IMR-90 (cell line): ENCODE measurements around the gene SH3RF3.

ENCODE experiments used
- BHLHE40 ChIP-seq: fragments of 150-350 bp; IDR thresholded peaks from 2 replicates; pipeline ENCODE4 v1.6.1; 2016; ENCODE audit warnings: mild to moderate bottlenecking, low read depth, low read length
- CEBPB ChIP-seq: IDR thresholded peaks from 2 replicates; pipeline ENCODE4 v1.6.1; 2012; ENCODE audit warnings: low read depth, low read length, improper control_type of control experiment
- ELK1 ChIP-seq: fragments of 150-350 bp; IDR thresholded peaks from 2 replicates; pipeline ENCODE4 v1.6.1; 2016; ENCODE audit warnings: low read depth, mild to moderate bottlenecking, low read length, moderate library complexity, borderline replicate concordance
- FOS ChIP-seq: fragments of 150-350 bp; IDR thresholded peaks from 2 replicates; pipeline ENCODE4 v1.6.1; 2016; ENCODE audit warnings: low read depth, low read length
- MAFK ChIP-seq: IDR thresholded peaks from 2 replicates; pipeline ENCODE4 v1.6.1; 2012; ENCODE audit warnings: low read depth, low read length, improper control_type of control experiment
- MXI1 ChIP-seq: IDR thresholded peaks from 2 replicates; pipeline ENCODE4 v1.6.1; 2012; ENCODE audit warnings: low read depth, mild to moderate bottlenecking, low read length, moderate library complexity, borderline replicate concordance
- POLR2A ChIP-seq: IDR thresholded peaks from 2 replicates; pipeline ENCODE4 v1.6.1; 2012; ENCODE audit warnings: mild to moderate bottlenecking, low read depth, low read length
- RCOR1 ChIP-seq: IDR thresholded peaks from 2 replicates; pipeline ENCODE4 v1.6.1; 2012; ENCODE audit warnings: mild to moderate bottlenecking, low read length, improper control_type of control experiment; ENCODE audit not compliant: insufficient replicate concordance
- RFX5 ChIP-seq: IDR thresholded peaks from 2 replicates; pipeline ENCODE4 v1.8.0; 2012; ENCODE audit warnings: low read depth, mild to moderate bottlenecking, low read length, moderate library complexity
- SMC3 ChIP-seq: fragments of 150-350 bp; IDR thresholded peaks from 2 replicates; pipeline ENCODE4 v1.6.1; 2016; ENCODE audit warnings: low read depth, mild to moderate bottlenecking, antibody characterized with exemption, low read length, moderate library complexity
- TF ChIP-seq, protein P1 (sequence below): conservative IDR thresholded peaks from 2 replicates; pipeline ENCODE4 v1.5.1; 2012; ENCODE audit warnings: mild to moderate bottlenecking, low read depth, low read length, improper control_type of control experiment

DNA sequence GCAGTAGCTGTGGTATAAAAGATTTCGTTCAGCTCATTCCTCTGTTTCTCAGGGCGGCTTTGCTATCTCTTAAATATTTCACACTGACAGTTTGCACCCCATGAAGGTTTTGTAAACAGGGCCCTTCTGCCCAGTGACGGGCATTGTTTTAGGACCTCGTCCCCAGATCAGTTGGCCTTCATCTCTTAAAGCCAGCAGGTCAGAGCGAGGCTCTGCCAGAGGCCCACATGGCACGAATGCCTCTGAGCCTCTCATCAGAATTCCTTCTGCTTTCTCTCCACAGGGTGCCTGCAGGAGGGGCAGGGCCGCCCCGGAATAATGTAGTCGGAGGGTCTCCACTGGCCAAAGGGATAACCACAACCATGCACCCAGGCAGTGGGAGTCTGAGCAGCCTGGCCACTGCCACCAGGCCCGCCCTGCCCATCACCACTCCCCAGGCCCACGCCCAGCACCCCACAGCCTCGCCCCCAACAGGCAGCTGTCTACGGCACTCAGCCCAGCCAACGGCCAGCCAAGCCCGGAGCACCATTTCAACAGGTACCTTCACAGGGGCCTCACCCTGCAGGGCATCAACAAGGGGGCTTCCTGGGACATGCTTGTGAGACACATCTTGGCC is 307.7 kb downstream of the SH3RF3 start:
- TF ChIP-seq, protein P1, sequence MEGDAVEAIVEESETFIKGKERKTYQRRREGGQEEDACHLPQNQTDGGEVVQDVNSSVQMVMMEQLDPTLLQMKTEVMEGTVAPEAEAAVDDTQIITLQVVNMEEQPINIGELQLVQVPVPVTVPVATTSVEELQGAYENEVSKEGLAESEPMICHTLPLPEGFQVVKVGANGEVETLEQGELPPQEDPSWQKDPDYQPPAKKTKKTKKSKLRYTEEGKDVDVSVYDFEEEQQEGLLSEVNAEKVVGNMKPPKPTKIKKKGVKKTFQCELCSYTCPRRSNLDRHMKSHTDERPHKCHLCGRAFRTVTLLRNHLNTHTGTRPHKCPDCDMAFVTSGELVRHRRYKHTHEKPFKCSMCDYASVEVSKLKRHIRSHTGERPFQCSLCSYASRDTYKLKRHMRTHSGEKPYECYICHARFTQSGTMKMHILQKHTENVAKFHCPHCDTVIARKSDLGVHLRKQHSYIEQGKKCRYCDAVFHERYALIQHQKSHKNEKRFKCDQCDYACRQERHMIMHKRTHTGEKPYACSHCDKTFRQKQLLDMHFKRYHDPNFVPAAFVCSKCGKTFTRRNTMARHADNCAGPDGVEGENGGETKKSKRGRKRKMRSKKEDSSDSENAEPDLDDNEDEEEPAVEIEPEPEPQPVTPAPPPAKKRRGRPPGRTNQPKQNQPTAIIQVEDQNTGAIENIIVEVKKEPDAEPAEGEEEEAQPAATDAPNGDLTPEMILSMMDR = no peak
- TF ChIP-seq RCOR1 = no peak
- no peak for TF ChIP-seq ELK1
- TF ChIP-seq SMC3 = no peak
- no peak for TF ChIP-seq MAFK
- no peak for TF ChIP-seq POLR2A
- no peak for TF ChIP-seq MXI1
- no peak for TF ChIP-seq BHLHE40
- TF ChIP-seq RFX5 = no peak
- TF ChIP-seq FOS = no peak
- TF ChIP-seq CEBPB = no peak
